ENCODE measurements around the gene NDNF. TPM values are rescaled to one million over a fixed set of nuclear protein-coding genes. Genes with fewer than 3 reads are reported as not detected.

The NDNF gene
- total RNA-seq, 1 experiment from 2014 or later: 2.4 TPM

DNA sequence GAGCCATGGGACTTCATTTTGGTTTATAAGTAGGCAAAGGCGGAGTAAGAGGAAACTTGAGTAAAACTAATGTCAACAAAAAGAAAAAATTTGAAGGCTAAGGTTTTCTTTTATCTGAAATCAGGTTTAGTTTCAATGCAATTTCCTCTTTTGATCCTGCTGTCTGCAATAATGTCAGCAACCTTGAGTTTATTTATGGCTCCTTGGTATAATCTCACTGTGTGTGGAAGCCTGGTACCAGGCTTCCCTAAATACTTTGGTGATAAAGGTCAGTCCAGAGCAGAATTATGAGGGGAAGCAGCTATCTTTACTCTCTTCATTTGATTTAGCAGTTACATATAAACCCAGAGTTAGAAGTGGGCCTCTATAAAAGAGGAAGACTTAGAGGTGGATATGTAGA, 57.8 kb downstream of the NDNF start:
- ChIA-PET POLR2A (no interaction called here), CTCF (no interaction called here)
- Mint-ChIP-seq H3K4me3 (no peak overlapping the region), H3K4me1 (peaks cover 39% of the 10 kb centered on the region), H3K27ac (no peak overlapping the region), H3K36me3 (no peaks in the 10 kb centered on the region), H3K9me3 (no peaks in the 10 kb centered on the region), H3K27me3 (ENCODE audit: low read depth) (no peaks in the 10 kb centered on the region)
- TF ChIP-seq E2F5 (CRISPR knock-in tag; IDR thresholded peaks at IDR 0.05): no peak
- TF ChIP-seq NFYB (CRISPR knock-in tag; conservative IDR thresholded peaks at IDR 0.05; ENCODE audit: low read depth): no peak
- no peak for TF ChIP-seq AR (CRISPR knock-in tag; IDR thresholded peaks at IDR 0.05)
- no peak for TF ChIP-seq MYBL2 (CRISPR knock-in tag; IDR thresholded peaks at IDR 0.05)
- TF ChIP-seq ESRRA (CRISPR knock-in tag; IDR thresholded peaks at IDR 0.05; ENCODE audit: borderline replicate concordance): no peak
- TF ChIP-seq, protein P1, sequence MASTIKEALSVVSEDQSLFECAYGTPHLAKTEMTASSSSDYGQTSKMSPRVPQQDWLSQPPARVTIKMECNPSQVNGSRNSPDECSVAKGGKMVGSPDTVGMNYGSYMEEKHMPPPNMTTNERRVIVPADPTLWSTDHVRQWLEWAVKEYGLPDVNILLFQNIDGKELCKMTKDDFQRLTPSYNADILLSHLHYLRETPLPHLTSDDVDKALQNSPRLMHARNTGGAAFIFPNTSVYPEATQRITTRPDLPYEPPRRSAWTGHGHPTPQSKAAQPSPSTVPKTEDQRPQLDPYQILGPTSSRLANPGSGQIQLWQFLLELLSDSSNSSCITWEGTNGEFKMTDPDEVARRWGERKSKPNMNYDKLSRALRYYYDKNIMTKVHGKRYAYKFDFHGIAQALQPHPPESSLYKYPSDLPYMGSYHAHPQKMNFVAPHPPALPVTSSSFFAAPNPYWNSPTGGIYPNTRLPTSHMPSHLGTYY (CRISPR knock-in tag; IDR thresholded peaks at IDR 0.05): no peak
- TF ChIP-seq NR2C2 (CRISPR knock-in tag; IDR thresholded peaks at IDR 0.05): no peak
- TF ChIP-seq ATF3 (CRISPR knock-in tag; conservative IDR thresholded peaks at IDR 0.05): no peak
- DNase-seq (ENCODE audit: low spot score): no peak
- no peak for ATAC-seq

DNA sequence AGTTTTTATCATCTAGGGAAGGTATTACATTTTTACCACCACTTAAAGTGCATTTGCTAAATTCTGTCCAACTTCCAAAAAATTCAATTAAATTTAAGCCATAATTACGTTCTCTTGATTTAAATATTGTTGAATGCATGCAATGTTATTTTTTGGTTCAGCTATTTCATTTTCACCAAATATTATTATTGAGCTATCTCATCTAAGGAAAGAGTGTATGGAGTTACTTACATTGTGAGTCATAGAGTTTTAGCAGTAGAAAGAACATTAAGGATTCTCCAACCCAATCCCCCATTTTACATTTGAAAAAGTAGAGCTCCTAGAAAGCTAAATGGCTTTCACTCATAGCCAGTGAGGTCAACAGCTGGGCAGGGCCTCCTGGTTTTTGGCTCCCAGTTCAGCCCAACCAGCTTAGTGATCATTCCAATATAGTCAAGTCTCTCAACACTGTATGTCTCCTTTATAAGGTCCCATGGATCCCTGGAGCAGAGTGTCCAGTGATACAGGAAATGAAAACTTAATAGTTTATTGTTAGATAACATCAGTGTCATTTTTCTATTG, 60.5 kb downstream of the NDNF start:
- TF ChIP-seq ZNF396 (CRISPR knock-in tag; IDR thresholded peaks at IDR 0.05; ENCODE audit: borderline replicate concordance) (no peak), SP1 (CRISPR knock-in tag; conservative IDR thresholded peaks at IDR 0.05) (no peak), AR (CRISPR knock-in tag; IDR thresholded peaks at IDR 0.05) (no peak), ATF1 (CRISPR knock-in tag; IDR thresholded peaks at IDR 0.05) (no peak)
- TF ChIP-seq, protein P2, sequence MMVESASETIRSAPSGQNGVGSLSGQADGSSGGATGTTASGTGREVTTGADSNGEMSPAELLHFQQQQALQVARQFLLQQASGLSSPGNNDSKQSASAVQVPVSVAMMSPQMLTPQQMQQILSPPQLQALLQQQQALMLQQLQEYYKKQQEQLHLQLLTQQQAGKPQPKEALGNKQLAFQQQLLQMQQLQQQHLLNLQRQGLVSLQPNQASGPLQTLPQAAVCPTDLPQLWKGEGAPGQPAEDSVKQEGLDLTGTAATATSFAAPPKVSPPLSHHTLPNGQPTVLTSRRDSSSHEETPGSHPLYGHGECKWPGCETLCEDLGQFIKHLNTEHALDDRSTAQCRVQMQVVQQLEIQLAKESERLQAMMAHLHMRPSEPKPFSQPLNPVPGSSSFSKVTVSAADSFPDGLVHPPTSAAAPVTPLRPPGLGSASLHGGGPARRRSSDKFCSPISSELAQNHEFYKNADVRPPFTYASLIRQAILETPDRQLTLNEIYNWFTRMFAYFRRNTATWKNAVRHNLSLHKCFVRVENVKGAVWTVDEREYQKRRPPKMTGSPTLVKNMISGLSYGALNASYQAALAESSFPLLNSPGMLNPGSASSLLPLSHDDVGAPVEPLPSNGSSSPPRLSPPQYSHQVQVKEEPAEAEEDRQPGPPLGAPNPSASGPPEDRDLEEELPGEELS (CRISPR knock-in tag; IDR thresholded peaks at IDR 0.05): no peak
- DNase-seq (ENCODE audit: low spot score) (no peak), ATAC-seq (peak; percentile 48)
- Mint-ChIP-seq H3K4me1 (peaks cover 47% of the 10 kb centered on the region), H3K27me3 (ENCODE audit: low read depth) (no peaks in the 10 kb centered on the region), H3K9me3 (no peaks in the 10 kb centered on the region), H3K4me3 (no peak overlapping the region; the same call in 1 of the 2 replicates), H3K36me3 (no peaks in the 10 kb centered on the region), H3K27ac (peak overlapping the region; percentile 58; the same call in 1 of the 2 replicates)
- ChIA-PET CTCF (interaction anchor here (0.6 to 2.8 kb wide), 3 partner anchors 34 to 1057 kb away, joined by 3 to 10 read pairs (median 3); no protein-coding TSS in a partner anchor), POLR2A (no interaction called here)

Data from WTC11 (cell line).